GM04503 (cell line): ENCODE results near the gene FGF1.
A peak's percentile ranks its signal among the peaks of the same experiment; 100 is the strongest.
"Not testable (repeated sequence)": the region's sequence is repeated elsewhere in the genome, so short reads cannot be mapped to it uniquely, and the experiment has no call there.

Source experiments
- DNase-seq: peaks from one replicate; pipeline ENCODE4 v3.0.0-alpha.2; 2012; ENCODE audit warnings: low read depth

The FGF1 gene

GRCh38 chr5:142668336-142668735 is 17.6 kb downstream of the FGF1 start:
- no peak for DNase-seq

- no peak for DNase-seq
Measured at GRCh38 chr5:142667831-142668230, 18.1 kb downstream of the FGF1 start.

- no peak for DNase-seq
Measured at GRCh38 chr5:142664636-142665035, 21.3 kb downstream of the FGF1 start.

- no peak for DNase-seq
Measured at GRCh38 chr5:142664067-142664466, 21.8 kb downstream of the FGF1 start.

GRCh38 chr5:142663246-142663645 is 22.6 kb downstream of the FGF1 start:
- no peak for DNase-seq

GRCh38 chr5:142661957-142662356 is 23.9 kb downstream of the FGF1 start:
- no peak for DNase-seq

GRCh38 chr5:142661143-142661542 is 24.7 kb downstream of the FGF1 start:
- no peak for DNase-seq

- no peak for DNase-seq
Measured at GRCh38 chr5:142660731-142661130, 25.2 kb downstream of the FGF1 start.

GRCh38 chr5:142660196-142660595 is 25.7 kb downstream of the FGF1 start:
- DNase-seq, result no peak

- no peak for DNase-seq
Measured at GRCh38 chr5:142659405-142659804, 26.5 kb downstream of the FGF1 start.

- DNase-seq, result no peak
Measured at GRCh38 chr5:142658278-142658677, 27.6 kb downstream of the FGF1 start.

GRCh38 chr5:142657446-142657845 is 28.4 kb downstream of the FGF1 start:
- no peak for DNase-seq

- DNase-seq, result no peak
Measured at GRCh38 chr5:142655339-142656267, 30.3 kb downstream of the FGF1 start.

GRCh38 chr5:142654578-142655058 is 31.3 kb downstream of the FGF1 start:
- DNase-seq, result no peak

GRCh38 chr5:142653321-142653720 is 32.6 kb downstream of the FGF1 start:
- DNase-seq, result no peak

GRCh38 chr5:142652563-142652962 is 33.3 kb downstream of the FGF1 start:
- DNase-seq, result no peak

- DNase-seq, result no peak
Measured at GRCh38 chr5:142650881-142651280, 35.0 kb downstream of the FGF1 start.

- DNase-seq, result no peak
Measured at GRCh38 chr5:142650060-142650459, 35.8 kb downstream of the FGF1 start.

- not testable (repeated sequence) for DNase-seq
Measured at GRCh38 chr5:142648108-142648507, 37.8 kb downstream of the FGF1 start.

GRCh38 chr5:142645456-142645855 is 40.4 kb downstream of the FGF1 start:
- no peak for DNase-seq

- peak; percentile 99 for DNase-seq
Measured at GRCh38 chr5:142644640-142645361, 41.1 kb downstream of the FGF1 start.

GRCh38 chr5:142644127-142644526 is 41.8 kb downstream of the FGF1 start:
- no peak for DNase-seq

- DNase-seq, result no peak
Measured at GRCh38 chr5:142643634-142644033, 42.3 kb downstream of the FGF1 start.
